CD8-positive, alpha-beta memory T cell (primary cell): ENCODE data around the gene MACROD2. TPM values are rescaled to one million over a fixed set of nuclear protein-coding genes. Genes with fewer than 3 reads are reported as not detected.

Experiments used
- CTCF ChIA-PET: fragments of 350-600 bp; sonication (Branson Sonifier 250); formaldehyde crosslinking; loops from one replicate; lab custom pipeline; 2021; ENCODE audit warnings: antibody characterized with exemption; lab: Charles Lee
- POLR2A ChIA-PET: fragments of 350-600 bp; sonication (Branson Sonifier 250); formaldehyde crosslinking; loops from one replicate; lab custom pipeline; 2021; ENCODE audit warnings: antibody characterized with exemption; lab: Charles Lee
- DNase-seq, 5 donors: peaks; one replicate each; pipeline versions ENCODE4 v3.0.0 to v3.0.0-alpha.2; 2020 to 2022; ENCODE audit warnings: mixed read lengths in 1 of 5
- H3K27ac ChIP-seq: one replicate; pipeline ENCODE4 v1.7.0; 2013; ENCODE audit warnings: low read depth, mild to moderate bottlenecking, low read length, moderate library complexity
- H3K27me3 ChIP-seq: 2 replicates; pipeline ENCODE4 v1.7.0; 2013; ENCODE audit warnings: low read length, mild to moderate bottlenecking; ENCODE audit not compliant: insufficient read depth, poor library complexity, severe bottlenecking
- H3K36me3 ChIP-seq: 2 replicates; pipeline ENCODE4 v1.7.0; 2013; ENCODE audit warnings: mild to moderate bottlenecking, low read length, moderate library complexity; ENCODE audit not compliant: insufficient read depth
- H3K4me1 ChIP-seq: 2 replicates; pipeline ENCODE4 v1.7.0; 2013; ENCODE audit warnings: mild to moderate bottlenecking, low read length, moderate library complexity; ENCODE audit not compliant: insufficient read depth
- H3K4me3 ChIP-seq: 2 replicates; pipeline ENCODE4 v1.7.0; 2013; ENCODE audit warnings: mild to moderate bottlenecking, low read length
- H3K9me3 ChIP-seq: 2 replicates; pipeline ENCODE4 v1.7.0; 2013; ENCODE audit warnings: mild to moderate bottlenecking, low read length
- H3K27ac Mint-ChIP-seq, 8 donors: one replicate each; pipeline ENCODE4 v1.8.0; 2020 to 2021; ENCODE audit warnings: mixed read lengths in 8 of 8, mild to moderate bottlenecking in 6 of 8, inconsistent platforms in 3 of 8, moderate library complexity in 3 of 8
- H3K27me3 Mint-ChIP-seq, 2 donors: one replicate each; pipeline ENCODE4 v1.8.0; 2020 to 2021; ENCODE audit warnings: mixed read lengths in 2 of 2, mild to moderate bottlenecking in 1 of 2, moderate library complexity in 1 of 2
- H3K36me3 Mint-ChIP-seq, 3 donors: one replicate each; pipeline ENCODE4 v1.8.0; 2020 to 2021; ENCODE audit warnings: mixed read lengths in 3 of 3, inconsistent platforms in 1 of 3, mild to moderate bottlenecking in 1 of 3
- H3K4me1 Mint-ChIP-seq, 3 donors: one replicate each; pipeline ENCODE4 v1.8.0; 2020 to 2021; ENCODE audit warnings: mixed read lengths in 3 of 3, inconsistent platforms in 1 of 3, mild to moderate bottlenecking in 1 of 3
- H3K4me3 Mint-ChIP-seq, 7 donors: one replicate each; pipeline ENCODE4 v1.8.0; 2020 to 2021; ENCODE audit warnings: mixed read lengths in 7 of 7, mild to moderate bottlenecking in 6 of 7, moderate library complexity in 4 of 7, inconsistent platforms in 2 of 7
- H3K9me3 Mint-ChIP-seq, 5 donors: one replicate each; pipeline ENCODE4 v1.8.0; 2020 to 2022; ENCODE audit warnings: mixed read lengths in 5 of 5, mild to moderate bottlenecking in 3 of 5, moderate library complexity in 2 of 5, inconsistent platforms in 1 of 5
- polyA plus RNA-seq: library from polyadenylated mRNA; unstranded; fragments of 300-500 nt; fragmentation: Illumina TruSeq; gene quantifications from one replicate; pipeline ENCODE4 v1.2.3, GENCODE V29; 2021
- total RNA-seq, 2 experiments: library from RNA; stranded (reverse); gene quantifications; one replicate each; pipeline ENCODE4 v1.2.3, GENCODE V29; 2021

Gene MACROD2
- total and polyA plus RNA-seq, 3 experiments from 2014 or later = not detected

GRCh38 chr20:15496501-15497039 lies 1501.3 kb downstream of the MACROD2 start:
- no peaks in the 10 kb centered on the region for H3K27me3 Mint-ChIP-seq
- Histone ChIP-seq H3K27me3 (no peaks in the 10 kb centered on the region), H3K4me1 (no peaks in the 10 kb centered on the region), H3K36me3 (no peaks in the 10 kb centered on the region), H3K27ac (no peak overlapping the region), H3K9me3 (no peaks in the 10 kb centered on the region), H3K4me3 (no peak overlapping the region)
- no peaks in the 10 kb centered on the region for H3K4me1 Mint-ChIP-seq
- ChIA-PET CTCF (no interaction called here), POLR2A (no interaction called here)
- DNase-seq = no peak
- no peak overlapping the region for H3K4me3 Mint-ChIP-seq
- H3K36me3 Mint-ChIP-seq = no peaks in the 10 kb centered on the region
- H3K27ac Mint-ChIP-seq = no peak overlapping the region
- H3K9me3 Mint-ChIP-seq = peaks cover 0 to 23% (median 4%) of the 10 kb centered on the region in 5 donors

GRCh38 chr20:15498926-15499325 lies 1503.6 kb downstream of the MACROD2 start:
- Mint-ChIP-seq H3K36me3 (no peaks in the 10 kb centered on the region), H3K27me3 (no peaks in the 10 kb centered on the region), H3K9me3 (peaks cover 0 to 23% (median 4%) of the 10 kb centered on the region in 5 donors), H3K27ac (no peak overlapping the region), H3K4me1 (no peaks in the 10 kb centered on the region), H3K4me3 (no peak overlapping the region)
- Histone ChIP-seq H3K4me3 (no peak overlapping the region), H3K27me3 (no peaks in the 10 kb centered on the region), H3K9me3 (no peaks in the 10 kb centered on the region), H3K36me3 (no peaks in the 10 kb centered on the region), H3K4me1 (no peaks in the 10 kb centered on the region), H3K27ac (no peak overlapping the region)
- POLR2A ChIA-PET = no interaction called here
- CTCF ChIA-PET = no interaction called here
- no peak for DNase-seq

GRCh38 chr20:15506311-15506710 lies 1511.0 kb downstream of the MACROD2 start:
- Histone ChIP-seq H3K27me3 (no peaks in the 10 kb centered on the region), H3K4me1 (no peaks in the 10 kb centered on the region), H3K36me3 (no peaks in the 10 kb centered on the region), H3K27ac (no peak overlapping the region), H3K9me3 (no peaks in the 10 kb centered on the region), H3K4me3 (no peak overlapping the region)
- no peak for DNase-seq
- Mint-ChIP-seq H3K36me3 (no peaks in the 10 kb centered on the region), H3K9me3 (peaks cover 0 to 5% (median 0%) of the 10 kb centered on the region in 5 donors), H3K27ac (no peak overlapping the region), H3K27me3 (no peaks in the 10 kb centered on the region), H3K4me1 (no peaks in the 10 kb centered on the region), H3K4me3 (no peak overlapping the region)
- POLR2A ChIA-PET = no interaction called here
- CTCF ChIA-PET = no interaction called here

GRCh38 chr20:15507151-15507550 lies 1511.8 kb downstream of the MACROD2 start:
- Histone ChIP-seq H3K4me1 (no peaks in the 10 kb centered on the region), H3K36me3 (no peaks in the 10 kb centered on the region), H3K27ac (no peak overlapping the region), H3K9me3 (no peaks in the 10 kb centered on the region), H3K27me3 (no peaks in the 10 kb centered on the region), H3K4me3 (no peak overlapping the region)
- Mint-ChIP-seq H3K27ac (no peak overlapping the region), H3K9me3 (peaks cover 0 to 5% (median 0%) of the 10 kb centered on the region in 5 donors), H3K4me3 (no peak overlapping the region), H3K4me1 (no peaks in the 10 kb centered on the region), H3K36me3 (no peaks in the 10 kb centered on the region), H3K27me3 (no peaks in the 10 kb centered on the region)
- CTCF ChIA-PET = no interaction called here
- POLR2A ChIA-PET = no interaction called here
- DNase-seq = no peak

GRCh38 chr20:15511551-15511950 lies 1516.2 kb downstream of the MACROD2 start:
- POLR2A ChIA-PET = no interaction called here
- H3K4me3 Mint-ChIP-seq = no peak overlapping the region
- CTCF ChIA-PET = no interaction called here
- H3K27me3 ChIP-seq = no peaks in the 10 kb centered on the region
- H3K9me3 Mint-ChIP-seq = peaks cover 0 to 7% (median 0%) of the 10 kb centered on the region in 5 donors
- H3K36me3 ChIP-seq = no peaks in the 10 kb centered on the region
- H3K27ac ChIP-seq = no peak overlapping the region
- H3K9me3 ChIP-seq = no peaks in the 10 kb centered on the region
- no peak for DNase-seq
- H3K4me1 Mint-ChIP-seq = no peaks in the 10 kb centered on the region
- H3K27ac Mint-ChIP-seq = no peak overlapping the region
- H3K27me3 Mint-ChIP-seq = no peaks in the 10 kb centered on the region
- no peaks in the 10 kb centered on the region for H3K4me1 ChIP-seq
- H3K36me3 Mint-ChIP-seq = no peaks in the 10 kb centered on the region
- no peak overlapping the region for H3K4me3 ChIP-seq

- Mint-ChIP-seq H3K27ac (no peak overlapping the region), H3K36me3 (no peaks in the 10 kb centered on the region)
Measured at GRCh38 chr20:15512916-15513315, 1517.6 kb downstream of the MACROD2 start.

GRCh38 chr20:15515691-15516090 lies 1520.4 kb downstream of the MACROD2 start:
- Mint-ChIP-seq H3K27me3 (no peaks in the 10 kb centered on the region), H3K36me3 (no peaks in the 10 kb centered on the region), H3K4me3 (no peak overlapping the region), H3K27ac (no peak overlapping the region), H3K9me3 (peaks cover 2 to 10% (median 4%) of the 10 kb centered on the region in 5 donors), H3K4me1 (no peaks in the 10 kb centered on the region)
- Histone ChIP-seq H3K27ac (no peak overlapping the region), H3K9me3 (no peaks in the 10 kb centered on the region), H3K36me3 (no peaks in the 10 kb centered on the region), H3K4me3 (no peak overlapping the region), H3K27me3 (no peaks in the 10 kb centered on the region), H3K4me1 (no peaks in the 10 kb centered on the region)
- ChIA-PET POLR2A (no interaction called here), CTCF (no interaction called here)
- DNase-seq = no peak

More at GRCh38 chr20:15512916-15513315, 1517.6 kb downstream of the MACROD2 start:
- Mint-ChIP-seq H3K9me3 (peaks cover 0 to 9% (median 3%) of the 10 kb centered on the region in 5 donors), H3K27me3 (no peaks in the 10 kb centered on the region), H3K4me3 (no peak overlapping the region), H3K4me1 (no peaks in the 10 kb centered on the region)
- Histone ChIP-seq H3K9me3 (no peaks in the 10 kb centered on the region), H3K27me3 (no peaks in the 10 kb centered on the region), H3K4me3 (no peak overlapping the region), H3K36me3 (no peaks in the 10 kb centered on the region), H3K27ac (no peak overlapping the region), H3K4me1 (no peaks in the 10 kb centered on the region)
- ChIA-PET CTCF (no interaction called here), POLR2A (no interaction called here)
- DNase-seq = no peak

GRCh38 chr20:15520930-15521524 lies 1525.7 kb downstream of the MACROD2 start:
- Mint-ChIP-seq H3K9me3 (peaks cover 2 to 16% (median 9%) of the 10 kb centered on the region in 5 donors), H3K4me3 (no peak overlapping the region), H3K27ac (no peak overlapping the region), H3K27me3 (no peaks in the 10 kb centered on the region), H3K36me3 (no peaks in the 10 kb centered on the region), H3K4me1 (no peaks in the 10 kb centered on the region)
- ChIA-PET CTCF (no interaction called here), POLR2A (no interaction called here)
- H3K4me3 ChIP-seq = no peak overlapping the region
- H3K4me1 ChIP-seq = no peaks in the 10 kb centered on the region
- no peak for DNase-seq
- no peaks in the 10 kb centered on the region for H3K36me3 ChIP-seq
- H3K9me3 ChIP-seq = no peaks in the 10 kb centered on the region
- no peak overlapping the region for H3K27ac ChIP-seq
- no peaks in the 10 kb centered on the region for H3K27me3 ChIP-seq
